Measurements from ENCODE around the gene KRTAP5-10.
"Not testable (repeated sequence)": the region's sequence is repeated elsewhere in the genome, so short reads cannot be mapped to it uniquely, and the experiment has no call there.

DNA sequence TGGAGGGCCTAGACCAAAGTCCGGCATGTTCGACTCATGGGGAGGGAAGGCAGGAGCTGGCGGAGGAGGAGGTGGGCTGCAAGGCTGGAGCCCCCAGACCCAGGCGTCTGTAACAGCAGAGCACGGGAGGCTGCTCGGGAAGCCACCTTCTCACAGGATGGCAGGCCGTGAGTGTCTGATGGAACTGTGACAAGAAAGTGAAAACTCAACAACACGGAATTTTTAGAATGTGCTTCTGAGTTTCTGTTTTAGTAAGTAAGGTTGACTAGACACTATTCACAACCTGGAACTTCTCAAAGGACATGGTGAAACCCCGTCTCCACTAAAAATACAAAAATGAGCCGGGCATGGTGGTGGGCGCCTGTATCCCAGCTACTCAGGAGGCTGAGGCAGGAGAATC, 25.4 kb upstream of the KRTAP5-10 start:
- TF ChIP-seq ARID3A (IDR thresholded peaks at IDR 0.05; ENCODE audit: borderline replicate concordance, low read depth, low read length); ZNF274 (IDR thresholded peaks at IDR 0.05; ENCODE audit: borderline replicate concordance, low read depth, low read length); USF2 (CRISPR knock-in tag; IDR thresholded peaks at IDR 0.05); EZH2 (IDR thresholded peaks at IDR 0.05; ENCODE audit: borderline replicate concordance, low read depth, low read length); FOSL1 (tag; conservative IDR thresholded peaks at IDR 0.05); KDM1A (IDR thresholded peaks at IDR 0.05); ZNF398 (CRISPR knock-in tag; IDR thresholded peaks at IDR 0.05); CTCF (IDR thresholded peaks at IDR 0.05 in 2 of 3, conservative IDR thresholded peaks at IDR 0.05 in 1 of 3; ENCODE audit: insufficient read depth in 2 of 3, low read depth in 1 of 3, low read length in 3 of 3); RFX1 (IDR thresholded peaks at IDR 0.05); CEBPB (tag; IDR thresholded peaks at IDR 0.05): not testable (repeated sequence)
- TF ChIP-seq, protein P1, sequence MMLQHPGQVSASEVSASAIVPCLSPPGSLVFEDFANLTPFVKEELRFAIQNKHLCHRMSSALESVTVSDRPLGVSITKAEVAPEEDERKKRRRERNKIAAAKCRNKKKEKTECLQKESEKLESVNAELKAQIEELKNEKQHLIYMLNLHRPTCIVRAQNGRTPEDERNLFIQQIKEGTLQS (IDR thresholded peaks at IDR 0.05): not testable (repeated sequence)
- TF ChIP-seq, protein P1 (CRISPR knock-in tag; conservative IDR thresholded peaks at IDR 0.05): not testable (repeated sequence)
